ENCODE measurements around the gene AADACL4. TPM values are rescaled to one million over a fixed set of nuclear protein-coding genes. Genes with fewer than 3 reads are reported as not detected.
"Not testable (repeated sequence)": the region's sequence is repeated elsewhere in the genome, so short reads cannot be mapped to it uniquely, and the experiment has no call there.

The AADACL4 gene
- polyA plus RNA-seq, 4 donors = 0.97 to 2.4 (median 2.1) TPM

- DNase-seq (ENCODE audit: low read depth in 4 of 4, low spot score in 2 of 4) = no peak
Observed at GRCh38 chr1:12656575-12656974, 12.7 kb downstream of the AADACL4 start.

GRCh38 chr1:12657060-12657884 lies 13.4 kb downstream of the AADACL4 start:
- no peak for DNase-seq (ENCODE audit: low read depth in 4 of 4, low spot score in 2 of 4)

GRCh38 chr1:12657885-12658512 lies 14.1 kb downstream of the AADACL4 start:
- not testable (repeated sequence) for DNase-seq (ENCODE audit: low read depth in 4 of 4, low spot score in 2 of 4)

- DNase-seq (ENCODE audit: low read depth in 4 of 4, low spot score in 2 of 4) = peak in 3 of 4 donors; percentile 54 to 84 (median 58)
Observed at GRCh38 chr1:12658531-12659453, 14.9 kb downstream of the AADACL4 start.

- DNase-seq (ENCODE audit: low read depth in 4 of 4, low spot score in 2 of 4) = no peak
Observed at GRCh38 chr1:12661606-12662219, 17.8 kb downstream of the AADACL4 start.

GRCh38 chr1:12662556-12662955 lies 18.7 kb downstream of the AADACL4 start:
- no peak for DNase-seq (ENCODE audit: low read depth in 4 of 4, low spot score in 2 of 4)

GRCh38 chr1:12665511-12665910 lies 21.6 kb downstream of the AADACL4 start:
- no peak for DNase-seq (ENCODE audit: low read depth in 4 of 4, low spot score in 2 of 4)

GRCh38 chr1:12666141-12666735 lies 22.4 kb downstream of the AADACL4 start:
- DNase-seq (ENCODE audit: low read depth in 4 of 4, low spot score in 2 of 4) = no peak

GRCh38 chr1:12669529-12670068 lies 25.7 kb downstream of the AADACL4 start:
- no peak for DNase-seq (ENCODE audit: low read depth in 4 of 4, low spot score in 2 of 4)

GRCh38 chr1:12674358-12674757 lies 30.5 kb downstream of the AADACL4 start:
- DNase-seq (ENCODE audit: low read depth in 4 of 4, low spot score in 2 of 4) = no peak

- DNase-seq (ENCODE audit: low read depth in 4 of 4, low spot score in 2 of 4) = not testable (repeated sequence)
Observed at GRCh38 chr1:12676122-12676521, 32.2 kb downstream of the AADACL4 start.

GRCh38 chr1:12677565-12677964 lies 33.7 kb downstream of the AADACL4 start:
- DNase-seq (ENCODE audit: low read depth in 4 of 4, low spot score in 2 of 4) = no peak

- no peak for DNase-seq (ENCODE audit: low read depth in 4 of 4, low spot score in 2 of 4)
Observed at GRCh38 chr1:12678350-12678749, 34.5 kb downstream of the AADACL4 start.

- no peak for DNase-seq (ENCODE audit: low read depth in 4 of 4, low spot score in 2 of 4)
Observed at GRCh38 chr1:12678820-12679219, 34.9 kb downstream of the AADACL4 start.

- DNase-seq (ENCODE audit: low read depth in 4 of 4, low spot score in 2 of 4) = no peak
Observed at GRCh38 chr1:12690156-12690555, 46.3 kb downstream of the AADACL4 start.

- no peak for DNase-seq (ENCODE audit: low read depth in 4 of 4, low spot score in 2 of 4)
Observed at GRCh38 chr1:12692967-12693782, 49.3 kb downstream of the AADACL4 start.

GRCh38 chr1:12696658-12697057 lies 52.8 kb downstream of the AADACL4 start:
- DNase-seq (ENCODE audit: low read depth in 4 of 4, low spot score in 2 of 4) = no peak

GRCh38 chr1:12697397-12697796 lies 53.5 kb downstream of the AADACL4 start:
- DNase-seq (ENCODE audit: low read depth in 4 of 4, low spot score in 2 of 4) = no peak

- no peak for DNase-seq (ENCODE audit: low read depth in 4 of 4, low spot score in 2 of 4)
Observed at GRCh38 chr1:12703821-12704451, 60.1 kb downstream of the AADACL4 start.

Data from left renal cortex interstitium (tissue), 4 donors.